Frontal cortex (tissue), 4 donors: ENCODE measurements around the gene TSPAN5. TPM values are rescaled to one million over a fixed set of nuclear protein-coding genes. Genes with fewer than 3 reads are reported as not detected.

ENCODE experiments used
- DNase-seq, 2 donors: peaks; one replicate each; pipeline ENCODE4 v3.0.0; 2012; ENCODE audit warnings: low spot score in 2 of 2
- FAIRE-seq: peaks from 2 replicates; lab custom pipeline; 2012; peaks lifted over from hg19 to GRCh38; lab: Jason Lieb, UNC
- total RNA-seq: library from RNA; depleted of rRNA; stranded (reverse); fragments of >200 nt; gene quantifications from one replicate; pipeline ENCODE4 v1.2.3, GENCODE V29; 2014
- donor health status: control.
- donor health status: control.
- donor health status: control.

The TSPAN5 gene
- total RNA-seq, 1 donor from 2014 or later, result 67.3 TPM

DNA sequence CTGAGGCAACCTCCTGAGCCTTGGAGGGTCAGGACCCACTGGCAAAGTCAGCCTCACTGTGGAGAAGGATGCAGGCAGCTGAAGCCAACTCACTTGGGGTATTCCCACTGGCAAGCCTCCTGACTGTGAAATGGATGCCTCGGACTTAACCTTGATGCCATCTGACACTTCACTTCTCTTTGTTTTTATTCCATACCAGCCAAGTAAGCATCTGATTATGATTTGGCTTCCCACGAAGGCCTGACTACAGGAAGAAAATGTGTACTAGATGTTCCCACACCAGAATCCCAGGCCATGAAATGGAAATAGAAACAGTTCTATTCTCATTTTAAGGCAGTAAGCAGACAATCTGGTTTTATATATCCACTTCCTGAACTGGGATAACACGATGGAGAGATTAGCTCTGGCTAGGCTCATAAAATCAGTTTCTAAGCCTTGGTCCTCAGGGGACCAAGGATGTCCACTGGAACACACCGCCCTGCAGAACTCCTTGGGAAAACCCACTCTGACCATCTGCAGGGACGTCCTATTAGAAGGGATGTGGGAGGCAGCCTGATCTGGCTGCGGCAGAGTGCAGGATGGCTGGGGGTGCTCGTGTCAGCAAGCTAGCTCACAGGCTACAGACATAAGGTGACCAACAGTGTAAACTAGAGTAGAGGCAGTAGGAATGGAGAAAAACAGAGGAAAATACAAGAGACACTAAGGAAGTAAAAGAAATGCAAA is 89.3 kb downstream of the TSPAN5 start:
- DNase-seq (no peak), FAIRE-seq (no peak)

DNA sequence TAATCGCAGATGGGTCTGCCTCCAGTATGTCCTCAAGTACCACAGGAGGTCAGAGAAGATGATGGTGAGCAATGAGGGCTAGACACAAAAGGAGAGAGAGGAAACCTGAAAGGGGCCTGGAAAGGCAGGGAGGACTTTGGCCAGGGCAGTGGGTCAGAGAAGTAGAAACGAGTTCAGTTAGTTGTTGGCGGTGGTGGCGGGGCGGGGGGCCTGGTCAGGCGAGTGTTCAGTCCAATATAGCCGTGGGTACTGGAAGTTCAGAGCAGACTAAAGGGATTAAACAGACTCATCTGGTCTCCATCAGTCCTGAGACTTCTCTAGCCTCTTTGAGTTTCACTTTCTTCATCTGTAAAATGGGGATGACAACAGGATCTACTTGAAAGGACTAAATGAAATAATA is 90.8 kb downstream of the TSPAN5 start:
- DNase-seq, result no peak
- no peak for FAIRE-seq

DNA sequence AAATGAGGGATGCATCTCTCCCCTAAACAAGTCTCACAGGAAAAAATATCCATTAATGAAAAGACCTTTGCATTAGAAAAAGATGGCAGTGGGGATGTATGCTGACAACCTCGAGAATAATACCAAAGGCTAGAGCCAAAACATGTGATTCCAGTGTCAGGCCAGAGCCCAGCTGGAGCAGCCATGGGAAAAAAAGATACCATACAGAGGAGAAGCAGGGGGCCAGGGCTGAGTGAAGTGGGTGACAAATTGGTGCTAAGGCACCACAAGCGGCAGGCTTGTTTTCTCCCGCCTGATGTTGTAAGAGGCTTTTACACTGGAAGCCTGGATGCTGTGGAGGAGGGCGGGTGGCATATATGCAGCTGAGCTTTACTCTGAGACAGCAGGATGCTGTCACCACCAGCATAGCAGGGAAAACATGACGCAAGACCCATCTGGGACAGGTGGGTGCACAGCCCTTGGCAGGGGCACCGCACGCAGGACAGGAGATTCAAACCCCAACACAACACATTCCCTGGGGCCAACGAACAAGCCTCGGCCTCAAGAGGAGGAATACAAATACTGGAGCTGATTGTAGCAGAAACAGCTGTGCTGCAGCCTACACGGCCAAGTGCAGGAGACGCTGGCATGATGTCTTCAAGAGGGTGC is 91.9 kb downstream of the TSPAN5 start:
- no peak for FAIRE-seq
- no peak for DNase-seq

DNA sequence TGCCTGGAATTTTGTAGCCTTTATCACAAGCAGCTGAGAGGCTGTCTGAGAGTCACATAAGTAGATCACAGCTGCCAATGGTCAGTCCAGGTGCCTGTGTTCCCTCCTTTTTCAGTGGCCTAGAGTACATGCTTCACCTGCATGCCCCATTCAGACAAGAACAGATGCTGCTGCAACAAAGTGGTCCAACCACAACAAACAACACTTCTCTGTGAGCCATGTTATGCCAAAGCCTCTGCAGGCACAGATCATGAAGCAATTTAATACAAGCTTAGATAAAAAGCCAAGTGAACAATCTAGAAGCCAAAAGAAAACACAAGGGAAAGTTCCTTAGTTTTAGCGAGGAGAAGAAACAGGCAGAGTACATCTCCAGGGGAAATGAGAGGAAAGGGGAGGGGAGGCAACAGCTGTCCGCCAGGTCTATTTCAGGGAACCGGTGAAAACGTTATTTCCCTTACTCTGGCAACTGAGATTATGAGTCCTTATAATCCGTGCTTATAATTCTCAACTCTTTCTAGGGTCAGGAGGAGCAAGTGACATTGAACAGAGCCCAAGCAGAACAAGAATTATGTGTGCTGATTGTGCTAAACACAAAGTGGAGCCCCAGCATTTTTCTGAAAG is 92.6 kb downstream of the TSPAN5 start:
- DNase-seq, result no peak
- no peak for FAIRE-seq

DNA sequence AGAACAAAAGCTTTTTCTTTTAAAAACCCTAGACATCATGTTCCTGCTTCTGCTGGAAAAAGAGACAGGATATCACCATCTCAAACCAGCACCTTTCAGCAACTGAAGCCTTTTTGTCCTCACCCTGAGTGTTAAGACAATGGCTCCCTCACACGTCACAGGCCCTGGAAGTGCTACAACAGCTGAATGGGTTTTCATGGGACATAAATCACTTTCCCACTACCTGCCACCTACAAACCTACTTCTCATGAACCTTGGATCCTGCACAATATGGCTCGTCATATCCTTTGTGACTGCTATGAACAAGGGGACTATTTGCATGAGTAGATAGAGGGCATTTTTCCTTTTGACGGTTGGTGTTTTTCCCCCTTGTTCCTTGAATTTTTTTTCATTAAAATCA is 93.6 kb downstream of the TSPAN5 start:
- DNase-seq, result no peak
- FAIRE-seq, result no peak

DNA sequence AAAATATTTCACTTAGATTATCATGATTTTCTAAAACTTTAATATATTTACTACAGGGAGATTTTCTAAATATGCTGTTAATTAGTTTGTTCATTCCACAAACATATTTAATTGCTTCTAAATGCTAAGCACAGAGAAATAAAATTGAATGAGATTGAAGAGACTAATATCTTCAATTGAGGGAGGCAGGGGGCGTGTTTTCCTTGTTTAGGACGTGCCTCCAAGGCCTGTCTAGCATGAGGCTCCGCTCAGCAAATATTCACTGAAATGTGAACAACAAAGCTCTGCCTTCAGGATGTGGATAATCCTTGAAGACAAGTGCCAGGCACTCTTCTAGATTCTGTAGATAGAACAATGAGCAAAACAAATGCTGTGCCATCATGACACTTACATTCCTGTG is 98.1 kb downstream of the TSPAN5 start:
- FAIRE-seq, result no peak
- DNase-seq, result no peak

DNA sequence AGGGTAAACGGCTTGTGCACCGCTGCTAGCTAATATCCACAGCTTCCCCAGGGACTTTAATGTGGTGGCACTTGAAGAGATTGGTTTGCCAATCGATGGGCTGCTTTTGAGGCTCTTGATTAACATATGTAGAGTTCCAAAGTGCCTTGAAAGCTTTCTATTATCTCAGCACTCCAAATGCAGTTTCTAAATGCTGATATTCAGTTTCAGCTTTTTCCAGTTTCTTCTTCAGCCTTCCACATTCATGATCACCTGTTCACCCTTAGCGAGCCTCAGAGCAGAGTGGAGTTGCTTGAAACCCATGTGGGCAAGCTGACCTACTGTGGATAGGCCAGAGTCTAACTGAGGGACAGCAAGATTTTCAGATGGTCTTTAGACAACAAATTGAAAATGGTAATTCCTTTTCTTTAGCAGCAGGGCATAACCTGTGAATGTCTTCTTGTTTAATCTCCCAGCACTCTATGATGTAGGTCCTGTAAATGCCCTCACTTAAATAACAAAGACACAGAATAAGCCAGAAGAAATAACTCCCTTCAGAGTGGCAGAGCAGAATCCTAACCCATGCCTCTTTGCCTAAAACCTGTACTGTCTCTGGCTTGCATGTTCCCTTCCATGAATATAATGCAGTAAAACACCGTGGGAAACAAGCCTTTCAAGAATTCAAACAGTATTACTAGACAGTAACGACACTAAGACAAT is 99.8 kb downstream of the TSPAN5 start:
- no peak for DNase-seq
- FAIRE-seq, result no peak

DNA sequence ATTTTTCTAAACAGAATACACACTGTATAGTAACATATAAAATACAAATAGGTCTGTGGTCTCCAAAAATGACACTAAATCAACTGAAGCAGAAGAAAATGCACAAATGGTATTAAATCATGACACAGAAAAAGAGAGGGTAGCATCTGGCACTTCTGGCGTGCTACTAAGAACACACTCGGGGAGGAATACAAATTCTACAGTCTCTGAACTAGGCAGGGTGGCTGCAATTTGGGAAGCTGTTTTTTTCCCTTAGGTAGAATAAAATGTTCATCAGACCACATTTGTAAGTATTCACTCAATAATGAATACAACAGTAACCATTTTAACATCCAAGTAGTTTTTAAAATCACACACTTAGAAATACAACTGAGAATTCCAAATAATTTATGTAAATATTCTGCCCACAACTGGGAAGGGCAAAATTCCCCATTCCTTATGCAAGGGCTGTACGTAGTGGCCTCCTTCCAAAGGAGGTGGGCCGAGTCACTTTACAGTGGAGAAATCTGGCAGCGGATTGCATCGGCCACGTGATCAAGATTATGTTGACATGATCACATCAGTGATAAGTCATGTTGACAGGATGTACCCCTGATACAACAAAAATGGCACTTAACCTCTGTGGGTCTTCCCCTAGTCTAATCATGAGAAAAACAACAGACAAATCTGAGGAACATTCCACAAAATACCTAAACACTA is 101.1 kb downstream of the TSPAN5 start:
- DNase-seq, result no peak

DNA sequence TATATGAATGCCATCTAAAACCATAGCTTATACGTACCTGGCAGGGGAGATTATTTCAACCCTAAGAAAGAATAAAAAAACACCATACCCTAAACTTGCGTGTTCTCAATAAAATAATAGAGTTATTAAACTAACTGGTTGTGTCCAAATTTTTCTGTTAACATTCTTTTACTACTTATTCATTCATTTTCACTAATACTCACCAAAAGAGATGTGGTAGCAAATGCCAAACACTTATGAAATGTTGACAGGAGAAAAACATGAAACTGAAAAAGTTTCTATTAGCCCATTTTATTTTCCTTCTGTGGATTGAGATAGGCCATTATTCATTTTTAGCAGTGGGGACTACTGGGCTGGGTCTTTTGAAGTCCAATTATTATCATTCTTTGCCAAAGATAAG is 102.0 kb downstream of the TSPAN5 start:
- no peak for FAIRE-seq
- no peak for DNase-seq

More for the DNA sequence above, 101.1 kb downstream of the TSPAN5 start:
- no peak for FAIRE-seq

DNA sequence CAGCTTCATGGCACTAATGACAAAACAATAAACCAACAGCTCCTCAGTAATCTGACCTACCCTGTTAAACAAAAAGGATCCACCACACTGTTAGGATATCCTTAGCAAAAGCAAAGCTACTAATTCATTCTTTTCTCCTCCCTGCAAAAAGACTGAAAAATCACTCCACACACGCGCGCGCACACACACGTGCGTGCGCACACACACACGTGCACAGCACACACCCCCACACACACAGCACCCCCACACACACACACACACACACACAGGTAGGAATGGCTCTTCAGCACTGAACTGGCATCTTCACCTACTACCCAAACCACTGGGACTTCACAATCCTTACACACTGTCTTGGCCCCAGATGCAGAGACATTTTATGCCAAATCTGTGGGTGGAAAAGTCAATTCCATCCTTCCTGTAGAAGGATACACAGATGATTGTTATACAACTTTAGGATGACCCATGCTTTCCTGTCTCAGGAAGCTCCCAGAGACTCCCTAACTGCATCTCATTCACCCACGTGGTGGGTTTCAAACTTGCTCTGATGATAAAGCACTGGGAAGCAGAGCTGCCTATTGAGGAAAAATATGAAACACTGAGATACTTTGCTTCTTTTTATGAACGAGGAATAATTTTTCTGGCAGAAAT is 102.5 kb downstream of the TSPAN5 start:
- no peak for FAIRE-seq
- DNase-seq, result no peak

DNA sequence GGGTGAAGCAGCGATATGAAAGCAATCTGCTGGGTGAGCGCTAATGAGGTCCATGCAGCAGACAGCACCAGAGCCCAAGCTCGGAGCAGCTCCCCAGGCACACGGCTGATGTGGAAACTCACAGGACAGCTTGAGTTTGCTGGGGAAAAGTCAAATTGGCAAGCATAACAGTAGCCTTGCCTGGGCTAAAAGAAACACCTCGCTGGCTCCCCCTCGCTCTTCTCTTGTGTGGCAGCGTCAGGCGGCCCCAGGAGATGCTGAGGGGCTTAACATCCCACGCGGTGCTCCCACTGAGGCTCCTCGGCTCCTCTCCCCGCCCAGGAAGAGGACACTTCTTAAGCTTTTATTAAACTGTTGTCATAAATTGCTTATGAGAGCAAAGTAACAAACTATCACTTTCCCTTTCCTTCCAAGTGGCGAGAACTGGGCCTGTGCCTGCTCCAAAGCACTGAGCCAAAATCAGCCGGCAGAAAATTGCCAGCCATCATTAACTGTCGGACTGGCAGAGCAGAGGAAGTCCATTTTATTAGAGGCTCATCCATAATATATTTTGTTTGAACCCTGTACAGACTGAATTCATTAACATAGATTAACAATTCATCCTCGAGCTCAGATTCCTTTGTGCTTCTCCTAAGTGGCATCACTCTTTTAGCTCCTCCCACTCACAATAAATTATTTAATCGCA is 111.4 kb downstream of the TSPAN5 start:
- FAIRE-seq, result no peak
- DNase-seq, result peak in 1 of 2 donors; percentile 29

DNA sequence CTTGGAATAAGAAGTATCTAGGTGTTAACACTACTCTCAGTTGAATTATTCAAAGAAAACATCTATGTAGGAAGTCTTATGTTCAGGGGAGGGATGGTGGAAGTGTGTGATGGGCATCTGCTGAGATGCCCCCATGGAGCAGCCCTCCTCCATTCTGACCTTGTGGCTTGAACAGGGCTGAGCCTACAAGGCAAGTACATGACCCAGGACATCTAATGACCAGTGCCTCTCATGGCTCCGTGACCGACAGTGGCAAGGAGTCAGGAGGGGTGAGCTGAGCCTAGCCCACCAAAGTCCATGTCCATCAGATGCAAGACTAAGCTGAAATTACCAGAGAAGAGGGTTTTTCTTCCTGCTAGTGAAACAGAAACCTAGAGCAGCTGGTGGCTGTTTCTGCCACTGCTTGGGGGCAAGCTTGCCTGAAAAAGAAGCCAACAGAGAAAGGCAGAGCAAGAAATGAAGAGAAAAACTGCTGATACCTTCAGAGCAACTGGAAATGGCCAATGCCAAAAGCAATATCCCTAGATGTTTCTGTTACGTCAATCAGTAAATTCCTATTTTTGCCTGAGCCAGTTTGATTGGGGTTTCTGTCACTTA is 113.5 kb downstream of the TSPAN5 start:
- FAIRE-seq (no peak), DNase-seq (no peak)

DNA sequence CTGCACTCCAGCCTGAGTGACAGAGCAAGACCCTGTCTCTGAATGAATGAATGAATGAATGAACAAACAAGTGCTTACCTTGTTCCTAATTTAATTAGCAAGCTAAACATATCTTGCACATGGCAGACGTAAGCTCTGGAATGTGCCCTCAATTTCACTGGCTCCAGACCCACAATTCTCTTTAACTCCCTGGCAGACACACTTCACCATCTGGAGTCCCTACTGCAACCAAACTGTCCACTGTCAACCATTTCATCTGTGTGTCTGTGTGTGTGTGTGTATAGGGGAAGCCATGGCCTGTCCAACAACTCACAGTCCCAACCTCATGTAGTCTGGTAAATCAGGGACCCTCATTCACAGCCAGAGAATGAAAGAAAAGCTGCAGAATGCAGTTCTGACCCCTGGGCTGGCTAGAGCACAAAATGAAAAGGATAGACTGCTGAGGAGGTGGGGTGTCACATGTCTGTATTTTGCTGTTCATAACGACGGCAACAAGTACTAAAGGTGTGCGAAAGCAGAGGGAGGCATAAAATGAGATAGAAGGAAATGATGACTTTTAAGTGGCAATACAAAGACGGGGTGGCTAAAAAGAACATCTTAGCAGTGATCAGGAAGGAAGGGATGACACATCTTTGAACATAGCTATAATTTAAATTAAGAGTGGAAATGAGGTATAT is 114.1 kb downstream of the TSPAN5 start:
- DNase-seq (no peak), FAIRE-seq (no peak)

DNA sequence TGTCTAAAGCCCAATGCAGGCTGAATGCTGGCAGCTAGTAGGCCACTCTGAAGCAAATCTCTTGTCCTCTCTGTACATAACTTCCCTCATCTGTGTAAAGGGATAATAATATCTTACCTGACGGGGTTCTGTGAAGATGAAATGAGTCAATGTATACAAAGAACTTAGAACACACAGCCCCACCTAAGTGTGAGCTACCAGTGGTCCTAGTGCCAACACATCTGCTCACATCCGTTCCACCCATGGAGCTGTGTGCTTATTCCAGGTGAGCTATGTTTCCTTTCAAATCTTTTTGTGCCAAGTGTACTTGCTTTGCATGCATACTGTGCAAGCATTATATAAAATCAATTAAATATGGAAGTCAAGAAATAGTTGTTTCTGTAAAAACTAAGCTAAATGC is 116.4 kb downstream of the TSPAN5 start:
- FAIRE-seq, result no peak
- DNase-seq, result no peak

DNA sequence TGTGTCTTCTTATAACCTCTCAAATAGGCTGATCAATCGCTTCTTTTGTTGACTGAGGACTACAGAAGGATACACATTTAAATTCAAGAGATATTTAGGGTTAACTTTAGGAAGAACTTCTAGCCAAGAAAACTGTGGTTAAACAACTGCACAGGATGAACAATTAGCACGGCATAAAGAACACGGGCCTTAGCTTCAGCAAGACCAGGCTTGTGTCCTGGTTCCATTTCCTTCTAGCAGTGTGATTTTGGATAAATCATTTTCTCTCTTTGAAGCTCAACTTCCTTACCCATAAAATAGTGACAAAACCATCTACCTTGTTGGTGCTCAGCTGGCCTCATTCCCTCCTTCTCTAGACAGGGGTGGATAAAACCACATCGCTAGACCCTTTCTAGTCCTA is 117.6 kb downstream of the TSPAN5 start:
- FAIRE-seq (no peak), DNase-seq (no peak)

DNA sequence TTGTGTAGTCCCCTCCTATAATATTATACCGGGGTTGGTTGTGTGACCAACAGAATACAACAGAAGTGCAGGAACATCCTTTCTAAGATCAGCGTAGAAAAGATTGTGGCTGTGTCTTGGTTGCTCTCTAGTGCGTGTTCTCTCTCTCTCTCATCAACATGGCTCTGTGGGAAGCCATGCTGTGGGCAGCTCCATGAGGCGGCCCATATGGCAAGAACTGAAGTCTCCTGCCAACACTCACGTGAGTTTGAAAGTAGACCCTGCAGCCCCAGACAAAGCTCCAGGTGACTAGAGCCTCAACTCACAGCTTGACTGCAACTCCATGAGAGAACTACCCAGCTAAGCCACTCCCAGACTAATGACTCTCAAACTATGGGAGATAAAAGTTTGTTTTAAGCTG is 118.7 kb downstream of the TSPAN5 start:
- DNase-seq (no peak), FAIRE-seq (no peak)

DNA sequence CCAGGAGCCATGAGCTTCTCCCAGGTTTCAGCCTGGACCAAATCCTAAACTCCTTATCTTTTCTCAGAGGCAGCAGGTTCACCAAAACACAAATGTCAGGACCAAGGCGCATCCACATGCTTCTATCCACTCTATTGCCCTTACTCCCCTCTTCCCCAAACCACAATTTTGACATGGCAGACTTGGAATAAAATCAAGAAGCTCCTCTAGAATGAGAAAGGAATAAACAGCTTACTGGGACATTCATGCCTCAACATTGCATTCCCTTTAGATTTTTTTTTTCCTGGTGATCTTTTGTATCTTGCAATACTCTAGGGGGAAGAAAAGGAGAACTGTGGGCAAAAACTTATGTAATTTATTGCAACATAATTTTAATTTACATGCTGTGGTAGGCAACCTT is 119.1 kb downstream of the TSPAN5 start:
- no peak for FAIRE-seq
- DNase-seq, result no peak

DNA sequence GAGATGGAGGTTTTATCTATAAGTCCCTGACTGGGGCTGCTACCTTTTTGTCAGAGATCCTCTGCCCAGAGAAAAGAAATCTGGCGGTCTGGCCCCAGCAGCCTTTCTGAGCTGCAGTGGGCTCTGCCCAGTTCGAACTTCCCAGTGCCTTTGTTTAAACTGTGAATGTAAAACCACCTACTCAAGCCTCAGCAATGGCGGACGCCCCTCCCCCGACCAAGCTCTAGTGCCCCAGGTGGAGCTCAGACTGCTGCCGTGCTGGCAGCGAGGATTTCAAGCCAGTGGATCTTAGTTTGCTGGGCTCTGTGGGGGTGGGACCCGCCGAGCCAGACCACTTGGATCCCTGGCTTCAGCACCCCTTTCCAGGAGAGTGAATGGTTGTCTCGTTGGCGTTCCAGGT is 121.8 kb downstream of the TSPAN5 start:
- DNase-seq, result no peak

More for the DNA sequence above, 121.8 kb downstream of the TSPAN5 start:
- no peak for FAIRE-seq
